ENCODE measurements around the gene PPP1R9A.

GRCh38 chr7:94908323-94909178, 1.2 kb downstream of the PPP1R9A start:
- TF ChIP-seq CREB5 (CRISPR knock-in tag; IDR thresholded peaks at IDR 0.05; ENCODE audit: low read depth) (no peak), GLIS3 (CRISPR knock-in tag; IDR thresholded peaks at IDR 0.05) (no peak), ZFP30 (CRISPR knock-in tag; IDR thresholded peaks at IDR 0.05) (no peak), TOX (CRISPR knock-in tag; IDR thresholded peaks at IDR 0.05; ENCODE audit: borderline replicate concordance) (no peak), TCF4 (CRISPR knock-in tag; IDR thresholded peaks at IDR 0.05; ENCODE audit: borderline replicate concordance) (no peak), OSR1 (CRISPR knock-in tag; IDR thresholded peaks at IDR 0.05) (no peak), ISL1 (CRISPR knock-in tag; IDR thresholded peaks at IDR 0.05) (no peak)

All from SK-N-SH treated with all-trans-retinoic acid at 6 μM for 48 hours (cell line).